Measurements from ENCODE around the gene DOCK1.

The DOCK1 gene

DNA sequence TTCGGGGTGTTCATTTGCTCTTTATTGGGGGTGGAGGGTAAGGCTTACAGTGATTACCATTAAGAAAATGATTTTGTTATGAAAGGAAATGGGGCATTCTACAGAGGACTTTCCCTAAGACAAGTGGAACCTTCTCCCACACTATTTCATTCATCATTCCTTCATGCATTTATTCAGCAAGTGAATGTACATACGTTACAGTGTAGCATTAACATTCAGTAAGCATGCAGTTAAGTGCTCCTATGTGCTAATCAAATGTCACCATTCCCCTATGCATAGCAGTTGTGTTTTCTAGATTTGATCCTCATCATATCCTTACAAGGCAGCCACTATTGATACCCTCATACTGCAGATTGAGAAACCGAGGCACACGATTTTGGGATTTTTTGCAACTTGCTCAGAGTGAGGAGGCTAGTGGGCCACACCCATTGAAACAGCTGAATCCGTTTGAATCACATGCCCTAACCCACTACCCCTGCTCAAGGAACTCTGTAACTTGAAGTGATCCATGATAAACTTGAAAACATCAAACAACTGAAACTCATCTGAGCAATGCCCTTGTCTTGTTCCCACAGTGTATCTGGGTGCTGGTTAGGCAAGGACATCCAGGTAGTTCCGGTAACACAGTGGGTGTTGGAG, 274.5 kb downstream of the DOCK1 start:
- DNase-seq (ENCODE audit: low spot score), result no peak

DNA sequence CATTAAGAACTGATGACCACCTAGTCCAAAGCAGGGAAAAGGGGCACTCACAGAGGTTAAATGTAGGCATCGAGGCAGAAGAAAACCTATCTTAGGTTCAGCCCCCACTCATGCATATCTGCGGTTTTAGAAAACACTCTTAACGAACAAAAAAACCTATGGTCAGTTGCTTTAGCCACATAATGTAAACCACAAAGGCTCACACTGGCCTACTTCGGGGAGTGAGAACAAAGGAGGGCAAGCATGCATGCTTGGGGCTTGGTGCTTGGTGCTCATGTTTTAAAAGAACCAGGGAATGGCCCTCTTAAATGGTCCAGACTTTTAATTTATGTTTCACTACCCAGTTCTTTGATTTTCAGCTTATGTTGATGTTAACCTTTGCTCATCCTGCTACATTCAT, 276.9 kb downstream of the DOCK1 start:
- no peak for DNase-seq (ENCODE audit: low spot score)

GRCh38 chr10:127184582-127184981, 279.4 kb downstream of the DOCK1 start:
- no peak for DNase-seq (ENCODE audit: low spot score)

GRCh38 chr10:127186813-127187212, 281.6 kb downstream of the DOCK1 start:
- no peak for DNase-seq (ENCODE audit: low spot score)

DNA sequence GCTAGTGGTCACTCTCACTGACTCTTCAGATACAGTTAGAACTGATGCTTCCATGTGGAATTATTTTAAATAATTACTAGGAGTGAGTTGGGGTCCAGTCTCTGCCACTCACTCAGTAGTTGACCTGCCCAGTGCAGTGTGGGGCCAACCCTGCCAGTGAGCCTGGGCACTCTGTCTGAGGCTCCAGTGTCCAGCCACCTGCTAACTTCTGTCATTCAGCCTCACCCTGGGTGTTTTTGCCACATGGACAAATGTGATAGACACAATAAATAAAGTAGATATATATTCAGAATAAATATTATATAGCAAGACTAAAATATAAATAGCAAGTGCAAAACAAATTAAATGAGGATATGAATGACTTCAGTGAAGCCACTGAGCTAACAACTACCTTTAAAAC, 284.0 kb downstream of the DOCK1 start:
- DNase-seq (ENCODE audit: low spot score), result no peak

DNA sequence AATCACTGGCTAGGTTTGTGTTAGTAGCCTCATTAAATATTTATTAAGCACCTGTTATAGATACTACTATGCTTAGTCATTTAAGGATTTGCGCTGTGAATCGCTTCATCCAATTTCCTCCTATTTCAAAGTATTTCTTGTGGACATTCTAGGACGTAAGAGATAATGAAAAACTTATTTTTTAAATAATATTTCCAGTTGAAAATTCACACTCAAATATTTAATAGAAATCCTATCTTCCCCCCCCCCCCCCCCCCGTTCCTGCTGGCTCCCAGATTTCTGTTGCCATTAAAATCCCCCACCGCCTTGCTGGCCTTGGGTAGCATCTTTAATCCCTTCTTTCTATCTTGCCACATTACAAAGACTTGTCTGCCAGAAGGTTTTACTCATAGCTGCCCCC, 285.2 kb downstream of the DOCK1 start:
- DNase-seq (ENCODE audit: low spot score), result no peak

GRCh38 chr10:127193125-127193524, 287.9 kb downstream of the DOCK1 start:
- no peak for DNase-seq (ENCODE audit: low spot score)

- DNase-seq (ENCODE audit: low spot score), result no peak
Measured at GRCh38 chr10:127194111-127194510, 288.9 kb downstream of the DOCK1 start.

GRCh38 chr10:127194599-127194998, 289.4 kb downstream of the DOCK1 start:
- no peak for DNase-seq (ENCODE audit: low spot score)

GRCh38 chr10:127195041-127195506, 289.8 kb downstream of the DOCK1 start:
- DNase-seq (ENCODE audit: low spot score), result no peak

DNA sequence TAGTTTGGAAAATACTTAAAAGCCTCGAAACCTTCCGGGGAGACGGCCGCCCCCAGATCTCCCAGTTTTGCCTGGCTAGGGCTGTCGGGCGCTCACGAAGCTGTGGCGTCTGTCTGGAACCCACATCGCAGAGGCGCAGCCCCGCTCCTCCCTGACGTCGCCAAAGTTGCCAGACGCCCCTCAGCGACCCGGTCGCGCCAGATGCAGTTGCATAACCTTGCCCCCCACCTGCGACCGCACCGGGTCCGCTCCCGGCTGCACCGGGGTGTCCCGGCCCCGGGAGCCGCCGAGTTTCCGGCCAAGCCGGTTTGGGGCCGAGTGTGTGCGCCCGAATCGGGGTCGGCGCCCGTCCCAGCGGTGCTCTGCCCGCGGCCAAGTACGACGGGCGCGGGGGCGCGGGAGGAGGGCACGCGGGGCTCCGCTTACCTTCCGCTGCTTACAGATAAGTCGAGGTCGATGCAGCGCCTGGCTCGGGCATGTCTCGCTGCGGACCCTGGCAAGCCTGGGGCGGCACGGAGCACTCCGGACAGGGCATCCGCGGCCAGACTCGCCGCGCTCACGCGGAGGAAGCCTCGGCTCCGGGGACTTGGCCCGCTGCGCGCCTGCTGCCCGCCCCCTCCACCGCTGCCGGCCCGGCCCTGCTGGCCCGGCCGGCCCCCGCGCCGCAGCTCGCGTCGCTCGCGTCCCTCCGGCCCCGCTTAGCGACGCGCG, 290.5 kb downstream of the DOCK1 start:
- no peak for DNase-seq (ENCODE audit: low spot score)

DNA sequence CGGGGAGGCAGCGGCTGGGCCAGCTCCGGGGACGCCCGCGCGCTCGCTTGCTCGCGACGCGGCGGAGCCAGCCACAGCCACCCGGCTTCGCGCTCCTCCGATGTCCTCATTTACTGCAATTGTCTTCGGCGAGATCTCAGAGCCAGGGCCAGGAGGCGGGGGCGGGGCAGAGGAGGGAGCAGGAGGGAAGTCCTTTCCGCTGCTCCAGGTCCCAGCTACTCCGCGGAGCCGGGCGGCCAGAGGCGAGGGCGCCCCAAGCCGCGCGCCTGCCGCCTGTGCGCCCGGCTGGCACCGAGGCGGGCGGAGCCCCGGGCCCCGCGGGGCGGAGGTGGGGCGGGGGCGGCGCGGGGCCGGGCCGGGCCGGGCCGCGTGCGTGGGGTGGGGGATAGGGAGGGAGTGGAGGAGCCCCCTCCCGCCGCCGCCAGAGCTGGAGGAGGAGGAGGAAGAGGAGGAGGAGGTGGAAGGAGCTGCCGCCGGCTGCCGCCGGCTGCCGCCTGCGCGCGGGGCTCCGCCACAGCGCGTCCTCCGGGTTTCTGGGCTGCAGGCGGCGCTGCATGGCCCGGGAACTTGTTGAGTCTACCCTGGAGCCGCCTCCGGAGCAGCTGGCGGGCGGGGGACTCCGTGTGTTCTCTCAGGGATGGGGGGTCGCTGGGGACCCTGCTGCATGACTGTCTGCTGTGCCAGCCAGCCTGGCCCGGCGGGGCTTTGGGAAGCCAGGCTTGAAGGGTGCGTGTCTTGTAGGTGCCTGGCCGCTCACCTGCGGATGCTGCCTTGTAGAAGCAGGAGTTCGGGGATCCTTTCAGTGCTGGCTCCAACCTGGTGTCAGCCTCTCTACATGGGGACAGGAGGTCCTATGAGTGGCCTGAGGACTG, 291.3 kb downstream of the DOCK1 start, which contains the start of gene INSYN2A:
TSS of gene INSYN2A (minus strand) at position 310 of the 872 bp plus-strand sequence. CDS start 20,196 bp downstream, outside the sequence.
- peak; percentile 40 for DNase-seq (ENCODE audit: low spot score)

- no peak for DNase-seq (ENCODE audit: low spot score)
Measured at GRCh38 chr10:127197154-127197432, 291.9 kb downstream of the DOCK1 start.

- DNase-seq (ENCODE audit: low spot score), result no peak
Measured at GRCh38 chr10:127198307-127198706, 293.1 kb downstream of the DOCK1 start.

- DNase-seq (ENCODE audit: low spot score), result no peak
Measured at GRCh38 chr10:127198721-127199120, 293.5 kb downstream of the DOCK1 start.

GRCh38 chr10:127200646-127201045, 295.4 kb downstream of the DOCK1 start:
- no peak for DNase-seq (ENCODE audit: low spot score)

DNA sequence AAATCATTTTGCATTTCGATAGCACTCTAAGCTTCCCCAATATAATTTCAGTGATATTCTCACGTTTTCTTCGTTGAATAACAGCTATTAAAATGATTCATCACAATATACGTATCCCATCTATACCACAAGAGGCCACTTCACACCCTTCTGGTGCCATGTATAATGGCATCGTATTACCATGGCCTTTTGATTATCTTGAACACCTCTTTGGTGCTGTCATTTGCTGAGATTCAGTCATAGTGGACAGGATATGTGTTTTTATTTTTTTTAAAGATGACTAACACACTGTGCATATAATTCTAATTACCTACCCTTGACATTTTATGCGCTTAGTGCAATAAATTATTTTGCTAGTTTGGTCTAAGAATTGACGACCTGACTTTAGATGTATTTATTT, 297.8 kb downstream of the DOCK1 start:
- no peak for DNase-seq (ENCODE audit: low spot score)

- no peak for DNase-seq (ENCODE audit: low spot score)
Measured at GRCh38 chr10:127207081-127207480, 301.9 kb downstream of the DOCK1 start.

DNA sequence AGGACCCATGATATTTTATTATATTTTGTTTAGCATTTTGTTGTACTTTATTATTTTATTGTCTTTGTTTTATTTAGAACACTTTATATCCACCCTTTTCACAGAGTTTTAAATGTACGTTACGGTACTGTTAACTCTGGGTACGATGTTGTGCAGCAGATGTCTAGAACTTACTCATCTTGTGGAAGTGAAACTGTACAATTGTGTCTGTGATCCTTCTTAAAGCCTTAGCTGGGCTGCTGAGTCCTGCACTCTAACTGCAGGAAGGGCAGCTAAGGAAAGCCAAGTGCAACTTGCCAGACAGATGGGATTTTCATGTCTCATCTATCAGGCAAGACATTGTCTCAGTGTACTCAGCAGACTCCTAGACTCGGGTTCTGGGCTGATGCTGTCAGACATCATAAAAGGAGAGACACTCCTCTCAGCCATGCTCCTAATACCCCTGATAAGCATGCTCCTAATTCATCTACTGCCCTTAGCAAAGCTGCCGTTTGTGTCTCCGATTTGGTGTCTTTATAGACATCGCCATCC, 305.8 kb downstream of the DOCK1 start:
- no peak for DNase-seq (ENCODE audit: low spot score)

- no peak for DNase-seq (ENCODE audit: low spot score)
Measured at GRCh38 chr10:127215866-127216265, 310.6 kb downstream of the DOCK1 start.

DNA sequence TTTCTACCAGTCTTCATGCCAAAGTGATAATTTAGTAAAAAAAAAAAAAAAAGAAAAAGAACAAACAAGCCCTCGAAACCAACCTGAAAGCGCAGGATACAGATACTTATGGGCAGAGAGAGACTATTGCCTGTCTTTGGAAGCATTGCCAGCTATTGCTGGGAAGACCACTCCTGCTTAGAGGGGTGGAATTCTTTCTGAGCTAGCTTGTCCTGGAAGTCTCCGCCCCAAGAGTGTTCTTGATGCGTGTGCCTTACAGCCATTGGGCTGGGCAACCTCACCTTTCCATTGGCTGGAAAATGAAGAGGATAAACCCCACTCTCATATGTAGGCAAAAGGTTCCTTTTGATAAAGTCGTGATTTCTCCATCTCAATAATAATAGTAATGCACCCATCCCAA, 311.0 kb downstream of the DOCK1 start:
- no peak for DNase-seq (ENCODE audit: low spot score)

GRCh38 chr10:127216786-127217185, 311.6 kb downstream of the DOCK1 start:
- DNase-seq (ENCODE audit: low spot score), result no peak

- no peak for DNase-seq (ENCODE audit: low spot score)
Measured at GRCh38 chr10:127218658-127219057, 313.4 kb downstream of the DOCK1 start.

Measured in kidney capillary endothelial cell (primary cell).